Brain microvascular endothelial cell (primary cell): ENCODE measurements around the gene SLC29A1.
"Not testable (repeated sequence)": the region's sequence is repeated elsewhere in the genome, so short reads cannot be mapped to it uniquely, and the experiment has no call there.

Experiments
- DNase-seq: peaks from one replicate; pipeline ENCODE4 v3.0.0-alpha.2; 2020
- H3K27ac ChIP-seq: fragments of 250-450 bp; sonication (Bioruptor Pico); 2 replicates; pipeline ENCODE4 v1.5.1; 2020; ENCODE audit warnings: mild to moderate bottlenecking, moderate library complexity
- H3K27me3 ChIP-seq: fragments of 250-450 bp; sonication (Bioruptor Pico); replicated peaks from 2 replicates; pipeline ENCODE4 v1.5.1; 2020; ENCODE audit warnings: mild to moderate bottlenecking
- H3K36me3 ChIP-seq: fragments of 250-450 bp; sonication (Bioruptor Pico); replicated peaks from 2 replicates; pipeline ENCODE4 v1.5.1; 2020; ENCODE audit warnings: mild to moderate bottlenecking
- H3K4me3 ChIP-seq: 2 replicates; pipeline ENCODE4 v1.5.1; 2011; ENCODE audit warnings: low read depth, mild to moderate bottlenecking, control low read depth, low read length, moderate library complexity
- in situ Hi-C: cut with HindIII; loops from 2 replicates; pipeline ENCODE4 v1.10.0; 2017; ENCODE audit warnings: low sequenced_read_pairs, low pct_ligation_motif_present
- TF ChIP-seq, protein P1 (sequence below): IDR thresholded peaks from 2 replicates; pipeline ENCODE4 v1.5.1; 2011; ENCODE audit warnings: low read depth, mild to moderate bottlenecking, moderate library complexity, low read length, control low read depth, inconsistent platforms; ENCODE audit errors: missing control alignments

SLC29A1 gene

DNA sequence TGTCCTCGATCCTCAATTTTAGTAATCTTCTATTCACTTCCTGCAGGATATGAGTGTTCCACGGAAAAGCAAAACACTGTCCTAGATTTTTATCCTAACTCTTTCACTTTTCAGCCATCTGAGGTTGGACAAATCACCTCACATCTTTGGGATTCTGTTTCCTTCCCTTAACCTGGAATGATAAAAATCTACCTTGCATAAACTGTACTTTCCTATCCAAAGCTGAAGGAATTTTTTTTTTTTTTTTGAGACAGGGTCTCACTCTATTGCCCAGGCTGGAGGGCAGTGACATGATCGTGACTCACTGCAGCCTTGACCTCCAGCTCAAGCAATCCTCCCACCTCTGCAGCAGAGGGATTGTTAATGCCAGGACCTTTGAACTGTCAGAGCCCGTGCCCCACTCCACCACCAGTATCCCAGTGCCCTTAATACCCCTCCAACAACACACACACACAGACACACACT, 44.3 kb upstream of the SLC29A1 start:
- TF ChIP-seq, protein P1, sequence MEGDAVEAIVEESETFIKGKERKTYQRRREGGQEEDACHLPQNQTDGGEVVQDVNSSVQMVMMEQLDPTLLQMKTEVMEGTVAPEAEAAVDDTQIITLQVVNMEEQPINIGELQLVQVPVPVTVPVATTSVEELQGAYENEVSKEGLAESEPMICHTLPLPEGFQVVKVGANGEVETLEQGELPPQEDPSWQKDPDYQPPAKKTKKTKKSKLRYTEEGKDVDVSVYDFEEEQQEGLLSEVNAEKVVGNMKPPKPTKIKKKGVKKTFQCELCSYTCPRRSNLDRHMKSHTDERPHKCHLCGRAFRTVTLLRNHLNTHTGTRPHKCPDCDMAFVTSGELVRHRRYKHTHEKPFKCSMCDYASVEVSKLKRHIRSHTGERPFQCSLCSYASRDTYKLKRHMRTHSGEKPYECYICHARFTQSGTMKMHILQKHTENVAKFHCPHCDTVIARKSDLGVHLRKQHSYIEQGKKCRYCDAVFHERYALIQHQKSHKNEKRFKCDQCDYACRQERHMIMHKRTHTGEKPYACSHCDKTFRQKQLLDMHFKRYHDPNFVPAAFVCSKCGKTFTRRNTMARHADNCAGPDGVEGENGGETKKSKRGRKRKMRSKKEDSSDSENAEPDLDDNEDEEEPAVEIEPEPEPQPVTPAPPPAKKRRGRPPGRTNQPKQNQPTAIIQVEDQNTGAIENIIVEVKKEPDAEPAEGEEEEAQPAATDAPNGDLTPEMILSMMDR = no peak
- H3K4me3 ChIP-seq = no peak overlapping the region
- H3K36me3 ChIP-seq = no peaks in the 10 kb centered on the region
- DNase-seq = no peak
- in situ Hi-C loops = no loop called here
- H3K27ac ChIP-seq = no peak overlapping the region
- no peaks in the 10 kb centered on the region for H3K27me3 ChIP-seq

DNA sequence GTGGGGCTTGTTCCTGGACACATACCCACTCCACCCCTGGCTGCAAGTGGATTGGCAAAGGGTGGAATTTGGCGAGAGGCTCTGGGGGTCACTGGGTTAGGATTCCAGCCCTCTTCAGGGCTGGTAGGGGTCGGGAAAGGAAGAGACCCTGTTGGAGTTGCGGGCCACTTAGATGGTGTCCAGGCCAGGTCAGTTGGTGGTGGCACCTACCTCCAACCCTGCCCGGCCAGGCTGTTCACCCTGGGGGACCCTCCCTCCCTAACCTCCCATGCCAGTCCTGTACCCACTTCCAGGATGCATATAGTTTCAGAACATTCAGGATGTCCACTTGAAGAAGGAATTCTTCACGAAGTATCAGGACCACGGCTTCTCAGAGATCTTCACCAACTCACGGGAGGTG, 43.7 kb upstream of the SLC29A1 start:
- Histone ChIP-seq H3K4me3 (no peak overlapping the region), H3K27ac (no peak overlapping the region), H3K27me3 (no peaks in the 10 kb centered on the region), H3K36me3 (no peaks in the 10 kb centered on the region)
- no peak for DNase-seq
- TF ChIP-seq, protein P1 = no peak
- in situ Hi-C loops = no loop called here

DNA sequence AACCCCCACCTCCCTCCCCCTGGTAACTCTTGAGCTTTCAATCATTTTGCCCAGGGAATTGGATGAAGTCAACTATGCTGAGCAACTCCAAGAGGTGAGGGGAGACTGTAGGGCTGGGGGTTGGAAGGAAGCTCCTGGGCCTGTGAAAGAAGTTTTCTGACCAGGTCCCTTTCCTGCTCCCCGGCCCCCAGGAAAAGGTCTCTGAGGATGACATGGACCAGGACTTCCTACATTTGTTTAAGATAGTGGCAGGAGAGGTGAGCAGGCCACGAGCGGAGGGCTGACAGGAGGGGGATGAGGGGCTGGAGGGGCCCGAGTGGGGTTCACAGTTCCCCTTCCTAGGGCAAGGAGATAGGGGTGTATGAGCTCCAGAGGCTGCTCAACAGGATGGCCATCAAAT, 43.0 kb upstream of the SLC29A1 start:
- TF ChIP-seq, protein P1 = no peak
- in situ Hi-C loops = no loop called here
- Histone ChIP-seq H3K27ac (no peak overlapping the region), H3K4me3 (no peak overlapping the region), H3K36me3 (no peaks in the 10 kb centered on the region), H3K27me3 (no peaks in the 10 kb centered on the region)
- no peak for DNase-seq

DNA sequence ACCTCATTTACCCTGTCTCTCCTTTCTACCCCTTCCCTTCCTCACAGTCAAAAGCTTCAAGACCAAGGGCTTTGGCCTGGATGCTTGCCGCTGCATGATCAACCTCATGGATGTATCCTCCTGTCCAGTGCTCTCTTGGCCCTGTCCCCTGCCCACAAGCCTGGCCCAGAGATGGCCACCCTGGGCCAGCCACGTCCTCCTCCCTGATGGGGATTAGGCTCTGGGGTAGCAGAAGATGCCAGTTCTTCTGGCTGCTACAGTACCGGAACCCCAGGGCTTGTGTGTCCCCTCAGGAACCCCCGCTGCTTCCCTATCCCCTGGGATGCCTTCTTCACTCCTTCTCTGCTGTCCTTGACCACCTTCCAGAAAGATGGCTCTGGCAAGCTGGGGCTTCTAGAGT, 42.5 kb upstream of the SLC29A1 start:
- H3K36me3 ChIP-seq = no peaks in the 10 kb centered on the region
- H3K27ac ChIP-seq = no peak overlapping the region
- in situ Hi-C loops = no loop called here
- TF ChIP-seq, protein P1 = no peak
- no peak for DNase-seq
- no peak overlapping the region for H3K4me3 ChIP-seq
- no peaks in the 10 kb centered on the region for H3K27me3 ChIP-seq

DNA sequence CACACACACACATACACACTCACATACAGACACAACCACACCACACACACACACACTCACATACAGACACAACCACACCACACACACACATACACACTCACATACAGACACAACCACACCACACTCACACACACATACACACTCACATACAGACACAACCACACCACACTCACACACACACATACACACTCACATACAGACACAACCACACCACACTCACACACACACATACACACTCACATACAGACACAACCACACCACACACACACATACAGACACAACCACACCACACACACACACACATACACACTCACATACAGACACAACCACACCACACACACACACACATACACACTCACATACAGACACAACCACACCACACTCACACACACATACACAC, 41.6 kb upstream of the SLC29A1 start:
- H3K4me3 ChIP-seq, in situ Hi-C loops, DNase-seq, H3K27me3 ChIP-seq, H3K36me3 ChIP-seq, H3K27ac ChIP-seq: not testable (repeated sequence)

DNA sequence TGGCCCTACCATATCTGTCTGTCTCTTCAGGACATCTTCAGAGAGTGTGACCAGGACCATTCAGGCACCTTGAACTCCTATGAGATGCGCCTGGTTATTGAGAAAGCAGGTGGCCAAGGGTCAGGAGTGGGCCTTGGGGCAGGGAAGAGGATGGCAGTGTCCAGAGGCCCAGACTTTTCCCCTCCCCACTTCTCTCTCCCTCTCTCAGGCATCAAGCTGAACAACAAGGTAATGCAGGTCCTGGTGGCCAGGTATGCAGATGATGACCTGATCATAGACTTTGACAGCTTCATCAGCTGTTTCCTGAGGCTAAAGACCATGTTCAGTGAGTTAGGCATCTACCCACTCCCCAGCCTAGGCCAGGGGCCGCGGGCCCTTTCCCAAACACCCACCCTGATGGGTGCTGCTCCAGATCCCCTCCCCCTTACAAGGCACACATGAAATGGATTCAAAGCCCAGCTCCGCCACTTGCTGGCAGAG, 40.4 kb upstream of the SLC29A1 start:
- no peak overlapping the region for H3K4me3 ChIP-seq
- H3K27me3 ChIP-seq = no peaks in the 10 kb centered on the region
- H3K36me3 ChIP-seq = no peaks in the 10 kb centered on the region
- no peak overlapping the region for H3K27ac ChIP-seq
- DNase-seq = no peak
- TF ChIP-seq, protein P1 = no peak
- in situ Hi-C loops = no loop called here
